GM12878 (cell line): ENCODE data around the gene PTPN18. TPM values are rescaled to one million over a fixed set of nuclear protein-coding genes. Genes with fewer than 3 reads are reported as not detected.

Experiments
- ATAC-seq: fragments of 200-7000 bp; cut with Tn5 transposase; 3 replicates; pipeline ENCODE4 v1.9.1; 2020; ENCODE audit warnings: mild to moderate bottlenecking, moderate library complexity
- BruUV-seq: library from RNA; stranded (reverse); fragments of 400-500 nt; replicated peaks from 2 replicates; lab custom pipeline; 2021; lab: Mats Ljungman, UMichigan
- CTCF ChIA-PET: fragments of 300-600 bp; sonication (Branson Sonifier 250); formaldehyde crosslinking; extraction: SDS; loops from one replicate; lab custom pipeline; 2021; ENCODE audit warnings: inconsistent platforms; lab: Yijun Ruan, JAX
- POLR2A ChIA-PET: fragments of 350-600 bp; formaldehyde crosslinking; extraction: SDS; loops from one replicate; lab custom pipeline; 2021; ENCODE audit warnings: inconsistent platforms; lab: Charles Lee
- RAD21 ChIA-PET: fragments of 300-600 bp; sonication (Branson Sonifier 250); formaldehyde crosslinking; loops from one replicate; lab custom pipeline; 2023; ENCODE audit warnings: antibody characterized with exemption; ENCODE audit not compliant: unreplicated experiment; lab: Charles Lee
- SMC1A ChIA-PET: fragments of 300-600 bp; sonication (Branson Sonifier 250); formaldehyde crosslinking; loops from one replicate; lab custom pipeline; 2023; ENCODE audit not compliant: unreplicated experiment, uncharacterized antibody; lab: Charles Lee
- DNase-seq: peaks from one replicate; pipeline ENCODE4 v3.0.0-alpha.2; 2011; ENCODE audit warnings: low read depth, low spot score
- FAIRE-seq: peaks from 3 replicates; lab custom pipeline; 2011; peaks lifted over from hg19 to GRCh38; lab: Jason Lieb, UNC
- H2AFZ ChIP-seq: 2 replicates; pipeline ENCODE4 v1.6.0; 2011; ENCODE audit warnings: low read depth, low read length, control low read depth; ENCODE audit not compliant: control insufficient read depth
- H3K27ac ChIP-seq: 2 replicates; pipeline ENCODE4 v1.5.1; 2011; ENCODE audit warnings: control low read depth; ENCODE audit not compliant: control insufficient read depth, insufficient read depth
- H3K27me3 ChIP-seq, 2 experiments: replicated peaks in 1 of 2; 2 replicates each; pipeline versions ENCODE4 v1.6.0 to v1.6.1; 2011; ENCODE audit warnings: low read length in 1 of 2; ENCODE audit not compliant: control insufficient read depth in 2 of 2, insufficient read depth in 2 of 2
- H3K36me3 ChIP-seq, 2 experiments: 2 replicates each; pipeline ENCODE4 v1.5.1; 2011; ENCODE audit warnings: low read length in 1 of 2; ENCODE audit not compliant: control insufficient read depth in 2 of 2, insufficient read depth in 2 of 2
- H3K4me1 ChIP-seq: 2 replicates; pipeline ENCODE4 v1.6.1; 2011; ENCODE audit warnings: mild to moderate bottlenecking, low read length, moderate library complexity, mixed read lengths; ENCODE audit not compliant: control insufficient read depth, insufficient read depth
- H3K4me2 ChIP-seq: 2 replicates; pipeline ENCODE4 v1.6.0; 2011; ENCODE audit warnings: control low read depth; ENCODE audit not compliant: control insufficient read depth, insufficient read depth
- H3K4me3 ChIP-seq: fragments of 200-600 bp; sonication (generic); 2 replicates; pipeline ENCODE4 v1.5.1; 2016
- H3K79me2 ChIP-seq: 2 replicates; pipeline ENCODE4 v1.6.0; 2011; ENCODE audit warnings: low read length; ENCODE audit not compliant: control insufficient read depth, insufficient read depth
- H3K9ac ChIP-seq: 2 replicates; pipeline ENCODE4 v1.8.0; 2011; ENCODE audit warnings: low read length, control low read depth, mixed read lengths; ENCODE audit not compliant: control insufficient read depth, insufficient read depth
- H3K9me3 ChIP-seq: replicated peaks from 3 replicates; pipeline ENCODE4 v1.5.1; 2011; ENCODE audit warnings: mild to moderate bottlenecking, low read length; ENCODE audit not compliant: control insufficient read depth, insufficient read depth
- H4K20me1 ChIP-seq: 2 replicates; pipeline ENCODE4 v1.6.0; 2011; ENCODE audit not compliant: control insufficient read depth, insufficient read depth
- PAX5 ChIP-seq: IDR thresholded peaks from 2 replicates; pipeline ENCODE4 v1.6.1; 2011; ENCODE audit warnings: low read depth, low read length, borderline replicate concordance
- RELA ChIP-seq: fragments of 450-650 bp; IDR thresholded peaks from 2 replicates; pipeline ENCODE4 v1.8.0; 2014; ENCODE audit warnings: borderline replicate concordance; ENCODE audit not compliant: partially characterized antibody
- SPI1 ChIP-seq: IDR thresholded peaks from 2 replicates; pipeline ENCODE4 v1.6.1; 2011; ENCODE audit warnings: low read depth, mild to moderate bottlenecking, low read length, moderate library complexity, borderline replicate concordance; ENCODE audit not compliant: insufficient read depth
- YY1 ChIP-seq: IDR thresholded peaks from 2 replicates; pipeline ENCODE4 v1.6.1; 2011; ENCODE audit warnings: low read depth, mild to moderate bottlenecking, low read length
- WGBS: methylation state at CpG from one replicate; pipeline ENCODE4 v1.1.6; 2016; ENCODE audit warnings: low lambda C conversion rate; ENCODE audit not compliant: insufficient replicate concordance, insufficient coverage; ENCODE audit errors: missing lambda C conversion rate; 5-methylcytosine and 5-hydroxymethylcytosine counted together
- in situ Hi-C: fragments of 300-500 bp; cut with MboI; formaldehyde crosslinking; loops from 9 replicates; pipeline ENCODE4 v1.14.3; 2018; ENCODE audit warnings: mixed read lengths
- intact Hi-C: fragments of 100-400 bp; cut with micrococcal nuclease; formaldehyde crosslinking; loops from one replicate; pipeline ENCODE4 v1.14.2; 2022; ENCODE audit not compliant: unreplicated experiment
- polyA plus RNA-seq, 11 experiments: library from polyadenylated mRNA; depleted of rRNA in 4 of 11; unstranded in 6 of 11; stranded (reverse) in 5 of 11; fragments of >200 nt; fragmentation: Nextera tagmentation in 4 of 11; fragmentation: Illumina TruSeq in 1 of 11; extraction: Ambion mirVana in 4 of 11; extraction: Trizol in 1 of 11; gene quantifications; 1 replicate in 1 of 11; 2 replicates in 10 of 11; pipeline versions ENCODE4 v1.2.1 to v1.2.3, GENCODE V29; 2011 to 2016; ENCODE audit warnings: inconsistent platforms in 2 of 11, missing spikeins in 2 of 11, low read depth in 1 of 11
- total RNA-seq, 4 experiments: library from RNA; depleted of rRNA in 3 of 4; stranded (reverse); fragments of >200 nt in 3 of 4; fragmentation: Illumina TruSeq in 1 of 4; extraction: Trizol in 1 of 4; gene quantifications; 2 replicates each; pipeline versions ENCODE4 v1.2.1 to v1.2.3, GENCODE V29; 2013 to 2021
- TF ChIP-seq, protein P1 (sequence below): IDR thresholded peaks from 2 replicates; pipeline ENCODE4 v1.6.1; 2012; ENCODE audit warnings: low read length, inconsistent platforms

Gene PTPN18
- total and polyA plus RNA-seq, 10 of the 15 experiments (the other 5 are each of a cell fraction or from before 2014, with no cell fraction given), result 14.8 to 89.9 (median 43.4) TPM

DNA sequence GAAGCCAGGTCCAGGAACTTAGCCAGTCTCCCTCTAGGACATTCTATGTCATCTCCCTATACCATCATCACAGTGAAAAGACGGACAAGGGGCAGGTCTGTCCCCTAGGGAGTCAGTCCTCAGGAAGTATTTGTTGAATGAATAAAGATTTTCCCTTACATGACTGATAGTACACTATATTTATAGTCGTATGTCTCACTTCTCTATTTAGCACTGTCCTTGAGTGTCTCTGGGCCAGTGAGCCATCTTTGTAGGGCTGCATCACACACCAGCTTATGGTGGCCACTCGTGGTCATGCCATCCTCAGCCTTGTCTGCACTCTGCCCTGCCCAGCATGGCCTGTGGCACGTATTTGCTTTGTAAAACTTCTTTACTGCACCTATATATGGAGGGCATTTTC is 25.8 kb downstream of the PTPN18 start:
- H2AFZ ChIP-seq, result no peak overlapping the region; the same call in 1 of the 2 replicates
- H3K36me3 ChIP-seq, result no peaks in the 10 kb centered on the region
- no peak for DNase-seq
- ChIA-PET POLR2A (interaction anchor here (1.3 kb wide), 1 partner anchor 9 kb away, joined by 5 read pairs; no protein-coding TSS in a partner anchor), RAD21 (no interaction called here), SMC1A (interaction anchor here (0.5 kb wide), 1 partner anchor 39 kb away, joined by 3 read pairs; the partner anchor contains the start of gene IMP4), CTCF (interaction anchor here (0.8 kb wide), 1 partner anchor 8 kb away, joined by 3 read pairs; no protein-coding TSS in a partner anchor)
- H3K27me3 ChIP-seq, result no peaks in the 10 kb centered on the region
- peak; percentile 45 for ATAC-seq
- no peaks in the 10 kb centered on the region for H3K9me3 ChIP-seq
- H3K79me2 ChIP-seq, result peaks cover 13% of the 10 kb centered on the region
- no peaks in the 10 kb centered on the region for H4K20me1 ChIP-seq
- H3K27ac ChIP-seq, result no peak overlapping the region
- TF ChIP-seq SPI1 (peak; percentile 75), RELA (no peak), PAX5 (no peak), YY1 (0 out of 2 replicates have a peak, but pooled peaks have one; percentile 37)
- TF ChIP-seq, protein P1, sequence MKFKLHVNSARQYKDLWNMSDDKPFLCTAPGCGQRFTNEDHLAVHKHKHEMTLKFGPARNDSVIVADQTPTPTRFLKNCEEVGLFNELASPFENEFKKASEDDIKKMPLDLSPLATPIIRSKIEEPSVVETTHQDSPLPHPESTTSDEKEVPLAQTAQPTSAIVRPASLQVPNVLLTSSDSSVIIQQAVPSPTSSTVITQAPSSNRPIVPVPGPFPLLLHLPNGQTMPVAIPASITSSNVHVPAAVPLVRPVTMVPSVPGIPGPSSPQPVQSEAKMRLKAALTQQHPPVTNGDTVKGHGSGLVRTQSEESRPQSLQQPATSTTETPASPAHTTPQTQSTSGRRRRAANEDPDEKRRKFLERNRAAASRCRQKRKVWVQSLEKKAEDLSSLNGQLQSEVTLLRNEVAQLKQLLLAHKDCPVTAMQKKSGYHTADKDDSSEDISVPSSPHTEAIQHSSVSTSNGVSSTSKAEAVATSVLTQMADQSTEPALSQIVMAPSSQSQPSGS, result no peak
- intact Hi-C loops (no loop called here), in situ Hi-C loops (no loop called here)
- BruUV-seq, result no TSS peak
- FAIRE-seq, result no peak
- H3K4me1 ChIP-seq, result peaks cover 61% of the 10 kb centered on the region
- H3K4me3 ChIP-seq, result no peak overlapping the region
- WGBS, result 51% methylated on average over 4 of the region's 4 CpGs
- H3K4me2 ChIP-seq, result peak overlapping the region; percentile 41
- no peak overlapping the region for H3K9ac ChIP-seq
